GM10248 (cell line): ENCODE data around the gene MED29.

Source experiments
- CTCF ChIA-PET: fragments of 300-600 bp; sonication (Branson Sonifier 250); formaldehyde crosslinking; extraction: SDS; loops from one replicate; lab custom pipeline; 2021; ENCODE audit warnings: antibody characterized with exemption; lab: Yijun Ruan, JAX
- POLR2A ChIA-PET: fragments of 350-650 bp; sonication (Branson Sonifier 250); formaldehyde crosslinking; extraction: SDS; loops from one replicate; lab custom pipeline; 2020; ENCODE audit warnings: antibody characterized with exemption; lab: Yijun Ruan, JAX
- DNase-seq: peaks from one replicate; pipeline ENCODE4 v3.0.0; 2012; ENCODE audit errors: extremely low spot score
- TF ChIP-seq, protein P1 (sequence below): IDR thresholded peaks from 2 replicates; pipeline ENCODE4 v1.5.1; 2012; ENCODE audit warnings: mild to moderate bottlenecking, low read depth; ENCODE audit errors: extremely low read depth, missing control alignments, control extremely low read depth

Gene MED29

DNA sequence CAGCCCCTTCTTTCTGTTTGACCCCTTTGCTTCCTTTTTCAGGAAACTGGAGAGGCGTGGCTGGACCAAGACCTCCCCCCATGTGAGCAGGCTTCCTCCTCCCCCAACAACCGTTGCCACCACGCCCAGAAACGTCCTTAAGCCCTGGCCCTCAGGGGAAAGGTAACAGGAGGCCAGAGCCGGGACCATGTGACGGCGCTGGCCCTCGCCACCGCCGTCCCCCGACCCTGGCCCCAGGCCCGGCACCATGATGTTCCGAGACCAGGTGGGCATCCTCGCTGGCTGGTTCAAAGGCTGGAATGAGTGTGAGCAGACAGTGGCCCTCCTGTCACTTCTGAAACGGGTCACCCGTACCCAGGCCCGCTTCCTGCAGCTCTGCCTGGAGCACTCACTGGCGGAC is 34.5 kb upstream of the MED29 start:
- no peak for DNase-seq
- POLR2A ChIA-PET = no interaction called here
- TF ChIP-seq, protein P1, sequence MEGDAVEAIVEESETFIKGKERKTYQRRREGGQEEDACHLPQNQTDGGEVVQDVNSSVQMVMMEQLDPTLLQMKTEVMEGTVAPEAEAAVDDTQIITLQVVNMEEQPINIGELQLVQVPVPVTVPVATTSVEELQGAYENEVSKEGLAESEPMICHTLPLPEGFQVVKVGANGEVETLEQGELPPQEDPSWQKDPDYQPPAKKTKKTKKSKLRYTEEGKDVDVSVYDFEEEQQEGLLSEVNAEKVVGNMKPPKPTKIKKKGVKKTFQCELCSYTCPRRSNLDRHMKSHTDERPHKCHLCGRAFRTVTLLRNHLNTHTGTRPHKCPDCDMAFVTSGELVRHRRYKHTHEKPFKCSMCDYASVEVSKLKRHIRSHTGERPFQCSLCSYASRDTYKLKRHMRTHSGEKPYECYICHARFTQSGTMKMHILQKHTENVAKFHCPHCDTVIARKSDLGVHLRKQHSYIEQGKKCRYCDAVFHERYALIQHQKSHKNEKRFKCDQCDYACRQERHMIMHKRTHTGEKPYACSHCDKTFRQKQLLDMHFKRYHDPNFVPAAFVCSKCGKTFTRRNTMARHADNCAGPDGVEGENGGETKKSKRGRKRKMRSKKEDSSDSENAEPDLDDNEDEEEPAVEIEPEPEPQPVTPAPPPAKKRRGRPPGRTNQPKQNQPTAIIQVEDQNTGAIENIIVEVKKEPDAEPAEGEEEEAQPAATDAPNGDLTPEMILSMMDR = no peak
- CTCF ChIA-PET = interaction anchor here (1.0 to 3.7 kb wide), 3 partner anchors 10 to 42 kb away, joined by 3 to 12 read pairs (median 6); no protein-coding TSS in a partner anchor

DNA sequence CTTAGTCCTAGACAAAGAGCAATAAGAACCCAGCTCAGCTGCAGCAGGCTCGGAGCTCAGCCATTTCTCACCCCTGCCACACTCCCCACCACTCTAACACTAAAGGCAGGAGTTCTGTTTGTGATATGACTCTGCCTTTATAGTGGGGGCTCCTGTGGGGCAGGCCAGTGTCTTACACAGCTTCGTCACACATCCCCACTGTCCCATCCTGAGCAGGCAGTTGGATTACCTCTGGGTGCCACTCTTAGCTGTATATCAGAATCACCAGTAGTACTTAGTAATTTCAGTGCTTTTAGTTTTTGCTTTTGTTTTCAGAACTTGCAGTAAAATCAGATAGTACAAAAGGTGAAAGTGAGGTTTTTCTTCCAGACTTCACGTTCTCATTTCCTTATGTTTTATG is 32.2 kb upstream of the MED29 start:
- ChIA-PET CTCF (interaction anchor here (0.8 to 1.4 kb wide), 5 partner anchors 9 to 174 kb away, joined by 3 to 5 read pairs (median 3); partner anchors contain the start of genes EID2B and SAMD4B), POLR2A (no interaction called here)
- TF ChIP-seq, protein P1 = no peak
- DNase-seq = no peak

DNA sequence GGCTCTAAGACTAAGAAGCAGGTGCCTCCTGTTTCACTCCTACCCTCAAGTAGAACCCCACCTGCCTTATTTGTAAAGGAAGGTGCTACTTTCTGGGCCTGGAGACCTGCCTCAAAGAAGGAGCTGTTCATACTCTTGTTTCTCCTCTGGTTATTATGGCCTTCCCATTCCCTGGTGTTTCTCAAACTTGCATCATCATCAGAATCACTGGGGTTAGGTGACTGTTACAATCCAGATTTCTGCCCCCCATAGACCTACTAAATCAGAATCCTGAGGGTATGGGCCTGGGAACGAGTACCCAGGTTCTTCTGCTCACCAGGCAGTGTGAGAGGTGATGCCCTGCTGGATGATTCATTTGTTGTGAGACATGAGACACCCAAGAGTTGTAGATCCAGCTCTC is 30.6 kb upstream of the MED29 start:
- DNase-seq = no peak
- ChIA-PET POLR2A (no interaction called here), CTCF (interaction anchor here (1.0 kb wide), 1 partner anchor 13 kb away, joined by 3 read pairs; no protein-coding TSS in a partner anchor)
- TF ChIP-seq, protein P1 = no peak

DNA sequence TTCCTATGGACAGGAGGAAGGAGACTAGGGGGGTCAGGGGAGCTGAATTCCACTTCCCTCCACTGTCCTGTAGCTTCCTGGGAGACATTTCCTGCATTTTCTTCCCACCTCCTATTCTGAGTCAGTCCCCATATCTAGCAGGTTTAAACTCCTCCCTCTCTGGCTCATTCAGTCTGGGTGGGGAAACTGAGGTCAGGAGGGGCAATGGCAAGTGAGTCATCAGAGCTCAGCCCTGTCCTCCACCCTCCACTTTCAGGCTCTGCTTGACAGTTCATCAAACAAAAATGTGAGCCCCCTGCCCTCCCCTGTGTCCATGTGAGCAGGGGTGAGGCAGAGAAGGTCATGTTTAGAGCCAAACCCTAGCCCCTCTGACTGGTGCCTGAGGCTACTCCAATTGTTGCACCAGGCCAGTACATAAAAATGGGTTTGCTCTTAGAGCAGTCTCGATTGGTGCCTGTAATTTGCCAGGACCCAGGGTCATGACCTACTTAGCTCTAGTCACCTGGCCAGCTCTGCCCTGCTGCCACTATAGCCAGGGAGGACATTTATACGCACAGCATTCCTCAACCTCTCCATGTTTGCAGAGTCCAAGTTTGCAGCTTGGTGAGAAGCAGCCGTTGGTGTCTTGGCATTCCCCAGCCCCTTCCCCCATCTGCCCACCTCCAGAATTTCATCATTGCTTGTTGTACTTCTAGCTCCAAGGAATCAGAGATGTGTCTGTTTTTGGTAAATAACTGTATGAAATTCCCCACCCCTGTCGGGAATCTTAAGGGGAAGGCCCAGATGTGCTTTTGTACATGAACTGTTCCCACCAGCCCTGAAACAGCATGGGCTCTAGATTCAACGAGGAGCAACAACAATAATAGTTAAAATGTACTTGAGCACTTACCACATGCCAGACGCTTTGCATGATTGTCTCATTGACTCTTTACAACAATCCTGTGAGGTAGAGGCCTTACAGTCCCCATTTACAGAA is 28.2 kb upstream of the MED29 start:
- no peak for DNase-seq
- TF ChIP-seq, protein P1 = no peak
- ChIA-PET POLR2A (interaction anchor here (0.6 kb wide), 1 partner anchor 59 kb away, joined by 3 read pairs; no protein-coding TSS in a partner anchor), CTCF (interaction anchor here (1.0 to 2.0 kb wide), 5 partner anchors 12 to 36 kb away, joined by 3 to 8 read pairs (median 3); partner anchors contain the start of gene SAMD4B)

DNA sequence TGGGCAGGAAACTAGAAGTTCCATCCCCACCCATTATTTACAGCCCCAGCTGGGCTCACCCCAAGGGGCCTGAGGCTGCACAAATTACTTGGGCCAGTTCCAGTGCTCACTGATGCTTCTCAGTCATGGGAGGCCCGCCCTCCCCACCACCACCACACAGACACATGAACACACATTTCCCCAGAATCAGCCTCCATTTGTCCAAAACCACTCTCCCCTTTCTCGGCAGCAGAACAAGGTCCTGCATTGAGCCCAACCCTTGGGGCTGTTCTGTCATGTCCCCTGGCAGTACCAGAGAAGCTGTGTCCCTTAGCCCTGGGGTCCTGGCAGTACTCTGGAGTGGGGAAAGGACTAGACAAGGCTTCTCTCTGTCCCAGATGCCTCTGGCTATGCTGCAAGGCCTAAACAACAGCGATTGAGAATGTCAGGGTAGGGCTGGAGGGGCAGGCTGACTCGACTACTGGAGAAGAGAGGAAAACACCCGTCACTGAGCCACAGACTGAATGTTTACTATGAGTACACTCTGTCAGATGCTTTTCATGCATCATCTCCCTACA is 27.2 kb upstream of the MED29 start:
- POLR2A ChIA-PET = no interaction called here
- no peak for DNase-seq
- CTCF ChIA-PET = no interaction called here
- TF ChIP-seq, protein P1 = no peak

DNA sequence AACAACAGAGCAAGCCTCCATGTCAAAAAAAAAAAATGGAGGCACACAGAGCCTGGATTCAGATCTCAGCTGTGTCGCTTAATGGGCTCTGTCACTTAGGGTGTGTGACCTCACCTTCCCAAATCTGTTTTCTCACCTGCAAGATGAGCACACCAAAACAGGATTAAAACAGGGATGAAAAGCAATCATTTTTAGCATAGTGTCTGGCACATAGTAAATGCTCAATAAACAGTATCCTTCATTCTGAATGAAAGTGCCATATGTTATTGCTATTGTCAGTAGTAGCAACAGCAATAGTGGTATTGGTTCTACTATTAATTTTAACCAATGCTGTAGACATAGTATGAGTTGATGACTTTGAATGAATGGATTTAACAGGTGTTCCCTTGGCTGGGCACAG is 25.6 kb upstream of the MED29 start:
- DNase-seq = no peak
- TF ChIP-seq, protein P1 = no peak
- POLR2A ChIA-PET = no interaction called here
- CTCF ChIA-PET = interaction anchor here (2.1 kb wide), 1 partner anchor 167 kb away, joined by 4 read pairs; the partner anchor contains the start of gene EID2B
